Ascending aorta (tissue), 2 donors: ENCODE data around the gene ANXA6. TPM values are rescaled to one million over a fixed set of nuclear protein-coding genes. Genes with fewer than 3 reads are reported as not detected.

Experiments
- DNase-seq, 2 donors: peaks; one replicate each; pipeline ENCODE4 v3.0.0-alpha.2; 2019; ENCODE audit warnings: low spot score in 2 of 2
- H3K27ac ChIP-seq, 2 donors: fragments of 200-600 bp; sonication (generic); one replicate each; pipeline ENCODE4 v1.5.1; 2016 to 2017; ENCODE audit warnings: mild to moderate bottlenecking in 1 of 2
- H3K27me3 ChIP-seq: fragments of 200-600 bp; sonication (generic); one replicate; pipeline ENCODE4 v1.5.1; 2017
- H3K36me3 ChIP-seq, 2 donors: fragments of 200-600 bp; sonication (generic); one replicate each; pipeline ENCODE4 v1.5.1; 2016
- H3K4me1 ChIP-seq, 2 donors: fragments of 200-600 bp; sonication (generic); one replicate each; pipeline ENCODE4 v1.5.1; 2016 to 2017; ENCODE audit warnings: mild to moderate bottlenecking in 1 of 2
- H3K4me3 ChIP-seq, 2 donors: fragments of 200-600 bp; sonication (generic); one replicate each; pipeline ENCODE4 v1.5.1; 2016 to 2017; ENCODE audit warnings: mild to moderate bottlenecking in 1 of 2
- H3K9me3 ChIP-seq, 2 donors: fragments of 200-600 bp; sonication (generic); one replicate each; pipeline ENCODE4 v1.5.1; 2016
- intact Hi-C: fragments of 100-400 bp; cut with DNase I; formaldehyde crosslinking; loops from one replicate; pipeline ENCODE4 v1.15.1; 2023
- total RNA-seq: library from RNA; depleted of rRNA; stranded (reverse); fragments of >200 nt; gene quantifications from one replicate; pipeline ENCODE4 v1.1.0, GENCODE V29; 2016
- TF ChIP-seq, protein P1 (sequence below), 3 experiments: fragments of 200-600 bp in 2 of 3; fragments of 450-650 bp in 1 of 3; sonication (generic) in 2 of 3; IDR thresholded peaks; one replicate each; pipeline ENCODE4 v1.5.1; 2016 to 2019; ENCODE audit warnings: antibody characterized with exemption in 3 of 3, mild to moderate bottlenecking in 1 of 3, moderate library complexity in 1 of 3

ANXA6 gene
- total RNA-seq, 1 donor from 2014 or later: 334 TPM

DNA sequence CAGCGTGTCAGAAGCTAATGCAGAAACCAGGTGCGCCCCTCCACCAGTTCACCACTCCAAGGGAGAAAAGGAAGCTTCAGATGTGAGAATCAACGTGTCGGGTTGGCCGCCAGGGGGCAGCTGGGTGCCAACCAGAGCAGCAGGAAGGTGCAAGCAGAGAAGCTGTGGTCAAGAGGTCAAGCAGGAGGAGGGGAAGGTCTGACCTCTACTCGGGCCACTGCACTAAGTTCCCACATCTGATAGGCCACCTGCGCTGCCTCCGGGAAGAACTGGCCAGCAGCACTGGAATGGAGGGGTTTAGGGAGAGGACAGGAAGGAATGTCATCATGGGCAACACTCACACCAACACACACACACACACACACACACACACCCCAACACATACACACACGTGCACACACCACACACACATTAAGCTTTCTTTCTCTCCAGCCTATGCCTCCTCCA, 31.4 kb downstream of the ANXA6 start:
- DNase-seq: peak in 1 of 2 donors; percentile 82
- TF ChIP-seq, protein P1, sequence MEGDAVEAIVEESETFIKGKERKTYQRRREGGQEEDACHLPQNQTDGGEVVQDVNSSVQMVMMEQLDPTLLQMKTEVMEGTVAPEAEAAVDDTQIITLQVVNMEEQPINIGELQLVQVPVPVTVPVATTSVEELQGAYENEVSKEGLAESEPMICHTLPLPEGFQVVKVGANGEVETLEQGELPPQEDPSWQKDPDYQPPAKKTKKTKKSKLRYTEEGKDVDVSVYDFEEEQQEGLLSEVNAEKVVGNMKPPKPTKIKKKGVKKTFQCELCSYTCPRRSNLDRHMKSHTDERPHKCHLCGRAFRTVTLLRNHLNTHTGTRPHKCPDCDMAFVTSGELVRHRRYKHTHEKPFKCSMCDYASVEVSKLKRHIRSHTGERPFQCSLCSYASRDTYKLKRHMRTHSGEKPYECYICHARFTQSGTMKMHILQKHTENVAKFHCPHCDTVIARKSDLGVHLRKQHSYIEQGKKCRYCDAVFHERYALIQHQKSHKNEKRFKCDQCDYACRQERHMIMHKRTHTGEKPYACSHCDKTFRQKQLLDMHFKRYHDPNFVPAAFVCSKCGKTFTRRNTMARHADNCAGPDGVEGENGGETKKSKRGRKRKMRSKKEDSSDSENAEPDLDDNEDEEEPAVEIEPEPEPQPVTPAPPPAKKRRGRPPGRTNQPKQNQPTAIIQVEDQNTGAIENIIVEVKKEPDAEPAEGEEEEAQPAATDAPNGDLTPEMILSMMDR (IDR thresholded peaks at IDR 0.05): peak; percentile 69 to 78 (median 78)
- H3K4me1 ChIP-seq: peaks cover 0 to 11% of the 10 kb centered on the region in 2 donors
- H3K36me3 ChIP-seq: peaks cover 68 to 92% of the 10 kb centered on the region in 2 donors
- no peaks in the 10 kb centered on the region for H3K9me3 ChIP-seq
- intact Hi-C loops: loop anchor here (1.0 to 5.0 kb wide), 3 partner anchors 38 to 113 kb away; partner anchors contain the start of gene CCDC69
- H3K27me3 ChIP-seq: no peaks in the 10 kb centered on the region
- no peak overlapping the region for H3K4me3 ChIP-seq
- no peak overlapping the region for H3K27ac ChIP-seq

GRCh38 chr5:151125421-151125820, 32.2 kb downstream of the ANXA6 start:
- intact Hi-C loops: loop anchor here (5.0 kb wide), 1 partner anchor 97 kb away; the partner anchor contains the start of gene CCDC69
- TF ChIP-seq, protein P1 (IDR thresholded peaks at IDR 0.05): no peak
- Histone ChIP-seq H3K27me3 (no peaks in the 10 kb centered on the region), H3K27ac (no peak overlapping the region), H3K36me3 (peaks cover 68 to 92% of the 10 kb centered on the region in 2 donors), H3K4me3 (no peak overlapping the region), H3K4me1 (peaks cover 0 to 11% of the 10 kb centered on the region in 2 donors), H3K9me3 (no peaks in the 10 kb centered on the region)
- DNase-seq: no peak

DNA sequence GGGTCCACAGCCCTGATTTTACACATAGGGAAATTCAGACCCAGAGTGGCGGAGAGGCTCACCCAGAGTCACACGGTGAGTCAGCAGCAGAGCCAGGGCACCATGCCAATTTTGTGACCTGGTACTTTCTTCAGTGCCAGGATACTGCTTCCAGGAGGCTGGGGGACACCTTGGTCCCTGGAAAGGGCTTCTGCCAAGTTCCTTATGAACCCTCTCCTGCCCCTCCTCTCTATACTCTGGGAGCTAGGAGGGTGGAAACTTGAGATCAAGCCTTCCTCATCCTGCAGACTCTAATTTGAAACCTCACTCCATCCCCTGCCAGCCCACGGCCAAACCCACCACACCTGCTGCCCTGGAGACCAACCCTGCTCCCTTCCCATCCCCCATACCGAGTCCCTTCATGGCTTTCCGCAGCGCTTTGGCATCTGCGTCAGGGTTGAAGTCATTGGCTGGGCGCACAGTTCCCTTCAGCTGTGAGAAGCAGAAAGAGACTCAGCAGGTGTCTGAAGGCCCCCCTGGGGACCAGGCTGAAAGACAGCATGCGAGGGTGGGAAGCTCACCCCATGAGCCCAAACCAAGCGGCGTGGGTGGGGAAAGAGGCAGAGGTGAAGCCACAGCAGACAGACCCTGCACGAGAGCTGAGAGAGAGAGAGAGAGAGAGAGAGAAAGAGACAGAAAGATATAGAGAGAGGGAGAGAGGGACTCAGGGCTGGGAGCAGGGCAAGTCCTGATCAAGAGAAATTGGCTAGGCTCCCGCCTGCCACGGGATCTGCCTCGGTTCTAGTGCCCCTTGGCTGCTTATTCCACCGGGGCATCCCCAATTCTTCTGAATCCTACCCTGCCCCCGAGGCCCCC, 33.5 kb downstream of the ANXA6 start:
- no peaks in the 10 kb centered on the region for H3K9me3 ChIP-seq
- no peaks in the 10 kb centered on the region for H3K27me3 ChIP-seq
- peaks cover 67 to 92% of the 10 kb centered on the region in 2 donors for H3K36me3 ChIP-seq
- TF ChIP-seq, protein P1 (IDR thresholded peaks at IDR 0.05): no peak
- intact Hi-C loops: no loop called here
- peaks cover 0 to 11% of the 10 kb centered on the region in 2 donors for H3K4me1 ChIP-seq
- H3K4me3 ChIP-seq: no peak overlapping the region
- peak overlapping the region; percentile 46 to 61 for H3K27ac ChIP-seq
- DNase-seq: peak in 1 of 2 donors; percentile 80

DNA sequence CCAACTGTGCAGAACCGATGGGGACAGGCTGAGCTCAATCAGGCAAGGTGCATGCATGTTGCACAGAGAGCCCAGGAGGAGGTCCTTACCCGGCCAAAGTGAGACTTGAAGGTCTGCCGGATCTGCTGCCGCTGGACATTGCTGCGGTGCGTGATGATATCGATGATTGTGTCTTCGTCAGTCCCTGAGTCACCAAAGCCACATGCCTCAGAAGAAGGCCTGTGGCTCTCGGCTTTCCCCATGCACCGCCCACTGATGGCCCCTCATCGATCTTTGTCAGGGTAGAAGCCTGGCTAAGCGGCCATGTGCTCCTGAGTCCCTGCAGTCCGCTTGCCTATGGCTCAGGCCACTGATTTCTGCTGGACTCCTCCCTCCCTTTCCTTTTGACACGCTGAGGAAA, 34.8 kb downstream of the ANXA6 start:
- intact Hi-C loops: no loop called here
- Histone ChIP-seq H3K4me3 (no peak overlapping the region), H3K36me3 (peaks cover 69 to 92% of the 10 kb centered on the region in 2 donors), H3K27me3 (no peaks in the 10 kb centered on the region), H3K27ac (peak overlapping the region in 1 of 2 donors; percentile 61), H3K9me3 (no peaks in the 10 kb centered on the region), H3K4me1 (peaks cover 0 to 11% of the 10 kb centered on the region in 2 donors)
- TF ChIP-seq, protein P1 (IDR thresholded peaks at IDR 0.05): no peak
- no peak for DNase-seq

DNA sequence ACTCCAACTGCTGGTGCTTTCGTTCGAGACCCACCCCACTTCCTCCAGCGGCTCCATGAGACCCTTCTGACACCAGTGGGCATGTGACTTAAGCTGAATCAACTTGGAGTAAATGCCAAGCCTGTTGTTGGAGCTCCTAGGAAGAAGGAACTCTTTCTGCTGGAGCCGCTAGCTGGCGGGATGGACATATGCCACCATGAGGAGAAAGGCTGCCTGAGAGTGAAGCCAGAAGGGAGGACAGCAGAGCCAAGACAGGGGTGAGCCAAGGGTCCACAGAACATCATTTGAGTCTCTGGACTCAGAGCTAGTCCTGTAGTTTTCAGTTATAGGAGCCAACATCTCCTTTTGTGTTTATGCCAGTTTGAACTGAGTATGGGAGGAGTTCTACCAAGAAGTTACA, 35.9 kb downstream of the ANXA6 start:
- TF ChIP-seq, protein P1 (IDR thresholded peaks at IDR 0.05): no peak
- no peak overlapping the region for H3K4me3 ChIP-seq
- no peaks in the 10 kb centered on the region for H3K27me3 ChIP-seq
- peaks cover 69 to 91% of the 10 kb centered on the region in 2 donors for H3K36me3 ChIP-seq
- no peaks in the 10 kb centered on the region for H3K9me3 ChIP-seq
- H3K4me1 ChIP-seq: peaks cover 0 to 11% of the 10 kb centered on the region in 2 donors
- no peak overlapping the region for H3K27ac ChIP-seq
- intact Hi-C loops: no loop called here
- DNase-seq: no peak
